ENCODE results near the gene SH2B2. TPM values are rescaled to one million over a fixed set of nuclear protein-coding genes. Genes with fewer than 3 reads are reported as not detected.

Gene SH2B2
- total and polyA plus RNA-seq, 2 donors (not counting 3 experiments of a cell fraction or from before 2014, with no cell fraction given): 0.69 to 0.73 TPM

DNA sequence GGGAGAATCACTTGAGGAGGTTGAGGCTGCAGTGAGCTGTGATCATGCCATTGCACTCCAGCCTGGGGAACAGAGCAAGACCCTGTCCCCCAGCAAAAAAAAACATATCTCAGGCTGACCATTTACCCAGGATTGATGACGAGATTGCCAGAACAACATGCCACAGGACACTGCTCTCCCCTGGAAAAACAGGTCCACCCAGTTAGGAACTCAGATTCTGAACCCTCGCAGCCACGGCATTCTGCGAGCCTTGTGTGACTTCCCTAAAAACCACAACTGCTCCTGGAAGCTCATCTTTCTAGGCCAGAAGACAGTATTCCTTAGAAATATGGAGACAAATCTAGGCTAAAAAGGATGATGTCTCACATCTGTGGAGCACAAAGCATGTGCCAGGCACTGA is 42.1 kb upstream of the SH2B2 start:
- H2AFZ ChIP-seq (ENCODE audit: low read depth, low read length): no peak overlapping the region
- H3K4me2 ChIP-seq (ENCODE audit: insufficient read depth, low read length): no peak overlapping the region
- no peak for FAIRE-seq
- H3K79me2 ChIP-seq (ENCODE audit: control insufficient read depth, insufficient read depth, low read length): no peaks in the 10 kb centered on the region
- no peak for DNase-seq (ENCODE audit: low read depth, low spot score)
- no peak overlapping the region for H3K27ac ChIP-seq (ENCODE audit: insufficient read depth, low read depth, low read length)
- ChIA-PET CTCF (interaction anchor here (0.6 to 1.2 kb wide), 2 partner anchors 10 to 143 kb away, joined by 3 to 4 read pairs; no protein-coding TSS in a partner anchor), POLR2A (no interaction called here)
- H4K20me1 ChIP-seq (replicated peaks; ENCODE audit: control insufficient read depth, extremely low read depth, insufficient read depth, low read length): no peaks in the 10 kb centered on the region
- dilution Hi-C loops (cut with MboI; ENCODE audit: extremely low pct_ligation_motif_present, low sequenced_read_pairs) (no loop called here), intact Hi-C loops (cut with micrococcal nuclease) (no loop called here)
- BruUV-seq (replicated peaks): no TSS peak
- peaks cover 0 to 5% of the 10 kb centered on the region in 2 experiments for H3K36me3 ChIP-seq (ENCODE audit: control insufficient read depth in 2 of 2, extremely low read depth in 1 of 2, insufficient read depth in 2 of 2, low read length in 2 of 2)
- no peak overlapping the region for H3K9ac ChIP-seq (replicated peaks; ENCODE audit: extremely low read depth, insufficient read depth, low read length)
- H3K9me1 ChIP-seq (replicated peaks; ENCODE audit: control insufficient read depth, extremely low read depth, insufficient read depth, low read length): no peaks in the 10 kb centered on the region
- TF ChIP-seq POLR2AphosphoS5 (IDR thresholded peaks at IDR 0.05; ENCODE audit: insufficient read depth, low read depth, low read length) (no peak), JUN (IDR thresholded peaks at IDR 0.05; ENCODE audit: borderline replicate concordance, insufficient read depth, insufficient read length, low read depth) (no peak)
- no peaks in the 10 kb centered on the region for H3K4me1 ChIP-seq (ENCODE audit: control insufficient read depth, extremely low read depth, insufficient read depth, low read length)
- H3K9me3 ChIP-seq (replicated peaks; ENCODE audit: control insufficient read depth, insufficient read depth, low read length): no peaks in the 10 kb centered on the region
- no peak overlapping the region for H3K4me3 ChIP-seq (replicated peaks in 1 of 3; ENCODE audit: insufficient read depth in 1 of 3, low read depth in 1 of 3, low read length in 3 of 3)
- H3K27me3 ChIP-seq (ENCODE audit: control insufficient read depth in 2 of 2, insufficient read depth in 2 of 2, low read length in 2 of 2): no peaks in the 10 kb centered on the region

DNA sequence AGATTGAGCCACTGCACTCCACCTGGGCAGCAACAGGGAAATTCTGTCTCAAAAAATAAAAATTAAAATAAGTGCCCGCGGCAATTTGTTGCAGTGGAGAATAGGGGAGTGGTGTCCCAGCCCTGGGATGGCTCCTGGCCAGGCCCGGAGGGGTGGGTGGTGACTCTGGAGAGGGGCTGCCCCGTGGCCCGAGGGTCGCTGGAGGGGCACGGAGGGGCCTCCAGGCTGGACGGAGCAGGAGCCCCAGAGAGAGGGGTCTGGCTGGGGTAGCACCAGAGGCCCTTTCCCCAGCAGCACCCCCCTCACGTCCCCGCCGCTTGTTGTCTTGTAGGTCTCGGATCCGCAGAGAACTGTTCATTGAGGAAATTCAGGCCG is 38.6 kb upstream of the SH2B2 start:
- ChIA-PET CTCF (interaction anchor here (2.2 kb wide), 1 partner anchor 705 kb away, joined by 8 read pairs; no protein-coding TSS in a partner anchor), POLR2A (no interaction called here)
- Histone ChIP-seq H4K20me1 (replicated peaks; ENCODE audit: control insufficient read depth, extremely low read depth, insufficient read depth, low read length) (no peaks in the 10 kb centered on the region), H3K27me3 (ENCODE audit: control insufficient read depth in 2 of 2, insufficient read depth in 2 of 2, low read length in 2 of 2) (no peaks in the 10 kb centered on the region), H3K4me3 (replicated peaks in 1 of 3; ENCODE audit: insufficient read depth in 1 of 3, low read depth in 1 of 3, low read length in 3 of 3) (no peak overlapping the region), H3K9me3 (replicated peaks; ENCODE audit: control insufficient read depth, insufficient read depth, low read length) (no peaks in the 10 kb centered on the region), H3K79me2 (ENCODE audit: control insufficient read depth, insufficient read depth, low read length) (no peaks in the 10 kb centered on the region), H3K4me1 (ENCODE audit: control insufficient read depth, extremely low read depth, insufficient read depth, low read length) (no peaks in the 10 kb centered on the region), H2AFZ (ENCODE audit: low read depth, low read length) (no peak overlapping the region), H3K9me1 (replicated peaks; ENCODE audit: control insufficient read depth, extremely low read depth, insufficient read depth, low read length) (no peaks in the 10 kb centered on the region), H3K36me3 (ENCODE audit: control insufficient read depth in 2 of 2, extremely low read depth in 1 of 2, insufficient read depth in 2 of 2, low read length in 2 of 2) (peaks cover 0 to 2% of the 10 kb centered on the region in 2 experiments), H3K27ac (ENCODE audit: insufficient read depth, low read depth, low read length) (no peak overlapping the region), H3K4me2 (ENCODE audit: insufficient read depth, low read length) (no peak overlapping the region), H3K9ac (replicated peaks; ENCODE audit: extremely low read depth, insufficient read depth, low read length) (no peak overlapping the region)
- FAIRE-seq (no peak), DNase-seq (ENCODE audit: low read depth, low spot score) (no peak)
- TF ChIP-seq EZH2 (IDR thresholded peaks at IDR 0.05; ENCODE audit: borderline replicate concordance, low read depth, low read length, severe bottlenecking) (no peak), FOS (IDR thresholded peaks at IDR 0.05; ENCODE audit: borderline replicate concordance, insufficient read depth, low read length) (no peak), JUN (IDR thresholded peaks at IDR 0.05; ENCODE audit: borderline replicate concordance, insufficient read depth, insufficient read length, low read depth) (no peak), MYC (IDR thresholded peaks at IDR 0.05; ENCODE audit: low read depth, low read length) (no peak), GATA2 (IDR thresholded peaks at IDR 0.05; ENCODE audit: insufficient read depth, insufficient read length, low read depth, low read length) (no peak), POLR2AphosphoS5 (IDR thresholded peaks at IDR 0.05; ENCODE audit: insufficient read depth, low read depth, low read length) (no peak), POLR2A (IDR thresholded peaks at IDR 0.05; ENCODE audit: low read depth, low read length) (no peak)
- TF ChIP-seq, protein P1, sequence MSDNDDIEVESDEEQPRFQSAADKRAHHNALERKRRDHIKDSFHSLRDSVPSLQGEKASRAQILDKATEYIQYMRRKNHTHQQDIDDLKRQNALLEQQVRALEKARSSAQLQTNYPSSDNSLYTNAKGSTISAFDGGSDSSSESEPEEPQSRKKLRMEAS (IDR thresholded peaks at IDR 0.05; ENCODE audit: insufficient read depth, insufficient read length): no peak
- TF ChIP-seq, protein P2, sequence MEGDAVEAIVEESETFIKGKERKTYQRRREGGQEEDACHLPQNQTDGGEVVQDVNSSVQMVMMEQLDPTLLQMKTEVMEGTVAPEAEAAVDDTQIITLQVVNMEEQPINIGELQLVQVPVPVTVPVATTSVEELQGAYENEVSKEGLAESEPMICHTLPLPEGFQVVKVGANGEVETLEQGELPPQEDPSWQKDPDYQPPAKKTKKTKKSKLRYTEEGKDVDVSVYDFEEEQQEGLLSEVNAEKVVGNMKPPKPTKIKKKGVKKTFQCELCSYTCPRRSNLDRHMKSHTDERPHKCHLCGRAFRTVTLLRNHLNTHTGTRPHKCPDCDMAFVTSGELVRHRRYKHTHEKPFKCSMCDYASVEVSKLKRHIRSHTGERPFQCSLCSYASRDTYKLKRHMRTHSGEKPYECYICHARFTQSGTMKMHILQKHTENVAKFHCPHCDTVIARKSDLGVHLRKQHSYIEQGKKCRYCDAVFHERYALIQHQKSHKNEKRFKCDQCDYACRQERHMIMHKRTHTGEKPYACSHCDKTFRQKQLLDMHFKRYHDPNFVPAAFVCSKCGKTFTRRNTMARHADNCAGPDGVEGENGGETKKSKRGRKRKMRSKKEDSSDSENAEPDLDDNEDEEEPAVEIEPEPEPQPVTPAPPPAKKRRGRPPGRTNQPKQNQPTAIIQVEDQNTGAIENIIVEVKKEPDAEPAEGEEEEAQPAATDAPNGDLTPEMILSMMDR (IDR thresholded peaks at IDR 0.05; ENCODE audit: extremely low read depth in 1 of 2, insufficient read depth in 1 of 2, low read depth in 1 of 2, low read length in 2 of 2): no peak
- dilution Hi-C loops (cut with MboI; ENCODE audit: extremely low pct_ligation_motif_present, low sequenced_read_pairs): no loop called here
- intact Hi-C loops (cut with micrococcal nuclease): no loop called here
- BruUV-seq (replicated peaks): no TSS peak

All from endothelial cell of umbilical vein (primary cell).